ENCODE data around the gene CAB39. TPM values are rescaled to one million over a fixed set of nuclear protein-coding genes. Genes with fewer than 3 reads are reported as not detected.

CAB39 gene
- total RNA-seq, 1 experiment from 2014 or later, result 52.5 TPM

DNA sequence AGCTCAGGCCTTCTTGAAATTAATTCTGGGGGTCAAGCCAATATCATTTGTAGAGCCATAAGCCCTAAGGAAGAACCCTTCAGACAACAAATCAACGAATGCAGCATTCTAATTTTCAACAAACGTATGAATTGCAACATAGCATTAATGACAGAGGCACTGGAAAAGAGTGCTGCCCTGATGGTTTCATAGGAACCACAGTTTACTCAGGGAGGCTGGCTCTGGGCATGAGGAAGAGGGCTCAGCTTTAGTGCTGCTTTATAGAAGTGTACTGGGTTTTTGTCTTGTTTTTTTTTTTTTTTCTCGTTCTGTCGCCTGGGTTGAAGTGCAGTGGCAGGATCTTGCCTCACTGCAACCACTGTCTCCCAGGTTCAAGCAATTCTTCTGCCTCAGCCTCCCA lies 36.1 kb upstream of the CAB39 start:
- DNase-seq (no peak), ATAC-seq (no peak)
- H3K79me2 ChIP-seq (ENCODE audit: low read length), result no peaks in the 10 kb centered on the region
- no peak overlapping the region for H3K4me2 ChIP-seq (ENCODE audit: low read length)
- no peaks in the 10 kb centered on the region for H3K9me2 ChIP-seq (replicated peaks; ENCODE audit: low read length)
- no peak overlapping the region for H3K4me3 ChIP-seq (ENCODE audit: low read length)
- H3K9ac ChIP-seq (ENCODE audit: low read length), result no peak overlapping the region
- H3K27me3 ChIP-seq (ENCODE audit: low read length), result no peaks in the 10 kb centered on the region
- H3F3A ChIP-seq (ENCODE audit: low read length, unreplicated experiment), result no peaks in the 10 kb centered on the region
- ChIA-PET CTCF (no interaction called here), POLR2A (ENCODE audit: unreplicated experiment) (no interaction called here)
- 0 out of 2 replicates have a peak, but pooled peaks cover 6% of the 10 kb centered on the region for H3K9me3 ChIP-seq (ENCODE audit: low read length)
- BruUV-seq (replicated peaks), result no TSS peak
- peaks cover 21% of the 10 kb centered on the region for H3K4me1 ChIP-seq (ENCODE audit: insufficient read depth, low read length)
- H4K20me1 ChIP-seq (ENCODE audit: low read length), result no peaks in the 10 kb centered on the region
- TF ChIP-seq EZH2 (IDR thresholded peaks at IDR 0.05; ENCODE audit: low read length, unreplicated experiment) (no peak), CTCF (conservative IDR thresholded peaks at IDR 0.05; ENCODE audit: low read depth, low read length) (no peak), EZH2phosphoT487 (IDR thresholded peaks at IDR 0.05; ENCODE audit: borderline replicate concordance, low read length) (no peak)
- H2AFZ ChIP-seq (ENCODE audit: low read length), result no peak overlapping the region
- intact Hi-C loops (cut with micrococcal nuclease), result no loop called here
- no peak overlapping the region for H3K27ac ChIP-seq (ENCODE audit: low read length)
- no peaks in the 10 kb centered on the region for H3K36me3 ChIP-seq (ENCODE audit: low read depth, low read length)

- intact Hi-C loops (cut with micrococcal nuclease), result no loop called here
- POLR2A ChIA-PET (ENCODE audit: unreplicated experiment), result no interaction called here
- no peak for ATAC-seq
Measured at GRCh38 chr2:230677201-230677946, 35.3 kb upstream of the CAB39 start.

More at GRCh38 chr2:230677201-230677946, 35.3 kb upstream of the CAB39 start:
- no peak for DNase-seq
- Histone ChIP-seq H4K20me1 (ENCODE audit: low read length) (no peaks in the 10 kb centered on the region), H3K4me2 (ENCODE audit: low read length) (no peak overlapping the region), H3K9me3 (ENCODE audit: low read length) (0 out of 2 replicates have a peak, but pooled peaks cover 6% of the 10 kb centered on the region), H3K27me3 (ENCODE audit: low read length) (no peaks in the 10 kb centered on the region), H3K27ac (ENCODE audit: low read length) (no peak overlapping the region), H3K79me2 (ENCODE audit: low read length) (no peaks in the 10 kb centered on the region), H3K9ac (ENCODE audit: low read length) (no peak overlapping the region), H2AFZ (ENCODE audit: low read length) (no peak overlapping the region), H3K9me2 (replicated peaks; ENCODE audit: low read length) (no peaks in the 10 kb centered on the region), H3F3A (ENCODE audit: low read length, unreplicated experiment) (no peaks in the 10 kb centered on the region), H3K36me3 (ENCODE audit: low read depth, low read length) (no peaks in the 10 kb centered on the region), H3K4me1 (ENCODE audit: insufficient read depth, low read length) (peaks cover 19% of the 10 kb centered on the region), H3K4me3 (ENCODE audit: low read length) (no peak overlapping the region)
- BruUV-seq (replicated peaks), result no TSS peak
- CTCF ChIA-PET, result no interaction called here
- TF ChIP-seq CTCF (conservative IDR thresholded peaks at IDR 0.05; ENCODE audit: low read depth, low read length) (no peak), EZH2phosphoT487 (IDR thresholded peaks at IDR 0.05; ENCODE audit: borderline replicate concordance, low read length) (no peak), EZH2 (IDR thresholded peaks at IDR 0.05; ENCODE audit: low read length, unreplicated experiment) (no peak)

Measured in PC-3 (cell line).